Natural killer cell (primary cell): ENCODE measurements around the gene SCNN1A. TPM values are rescaled to one million over a fixed set of nuclear protein-coding genes. Genes with fewer than 3 reads are reported as not detected.

Source experiments
- ATAC-seq, 3 donors: fragments of 150-1000 bp in 2 of 3; fragments of 200-7000 bp in 1 of 3; cut with Tn5 transposase; 1 replicate in 1 of 3; 2 replicates in 2 of 3; pipeline ENCODE4 v1.10.0; 2021; ENCODE audit warnings: mild to moderate bottlenecking in 2 of 3, moderate library complexity in 2 of 3
- DNase-seq, 2 donors: peaks; one replicate each; pipeline versions ENCODE4 v3.0.0 to v3.0.0-alpha.2; 2013 to 2021; ENCODE audit warnings: mixed read lengths in 1 of 2
- H3K27ac ChIP-seq: one replicate; pipeline ENCODE4 v1.5.1; 2013; ENCODE audit warnings: mild to moderate bottlenecking, low read length
- H3K27me3 ChIP-seq: one replicate; pipeline ENCODE4 v1.6.1; 2013; ENCODE audit warnings: low read length; ENCODE audit not compliant: control insufficient read depth, insufficient read depth
- H3K36me3 ChIP-seq: one replicate; pipeline ENCODE4 v1.6.1; 2013; ENCODE audit warnings: low read length; ENCODE audit not compliant: control insufficient read depth, insufficient read depth
- H3K4me1 ChIP-seq: one replicate; pipeline ENCODE4 v1.6.1; 2013; ENCODE audit warnings: low read length; ENCODE audit not compliant: control insufficient read depth, insufficient read depth
- H3K4me3 ChIP-seq: one replicate; pipeline ENCODE4 v1.5.1; 2013; ENCODE audit warnings: low read length
- H3K9me3 ChIP-seq: one replicate; pipeline ENCODE4 v1.6.1; 2013; ENCODE audit warnings: low read length; ENCODE audit not compliant: control insufficient read depth, insufficient read depth
- H3K27ac Mint-ChIP-seq, 2 donors: one replicate each; pipeline ENCODE4 v1.8.0; 2022; ENCODE audit warnings: mild to moderate bottlenecking in 2 of 2, mixed read lengths in 2 of 2, moderate library complexity in 1 of 2
- H3K27me3 Mint-ChIP-seq, 2 donors: one replicate each; pipeline ENCODE4 v1.8.0; 2022; ENCODE audit warnings: low read depth in 2 of 2, mixed read lengths in 2 of 2
- H3K36me3 Mint-ChIP-seq: one replicate; pipeline ENCODE4 v1.8.0; 2022; ENCODE audit warnings: mixed read lengths
- H3K4me1 Mint-ChIP-seq, 2 donors: one replicate each; pipeline ENCODE4 v1.8.0; 2022; ENCODE audit warnings: mixed read lengths in 2 of 2
- H3K4me3 Mint-ChIP-seq: one replicate; pipeline ENCODE4 v1.8.0; 2022; ENCODE audit warnings: mild to moderate bottlenecking, moderate library complexity, mixed read lengths
- H3K9me3 Mint-ChIP-seq, 2 donors: one replicate each; pipeline ENCODE4 v1.8.0; 2022; ENCODE audit warnings: mixed read lengths in 2 of 2
- WGBS: methylation state at CpG from one replicate; pipeline ENCODE4 v1.1.7; 2013; ENCODE audit warnings: missing lambda C conversion rate; ENCODE audit not compliant: insufficient coverage; 5-methylcytosine and 5-hydroxymethylcytosine counted together
- intact Hi-C: fragments of 100-400 bp; cut with micrococcal nuclease; formaldehyde crosslinking; loops from one replicate; pipeline ENCODE4 v1.14.2; 2022
- total RNA-seq, 4 donors: library from RNA; stranded (reverse); fragments of 120-200 nt in 1 of 4; gene quantifications; one replicate each; pipeline versions ENCODE4 v1.2.3 to v1.2.4, GENCODE V29; 2013 to 2022
- TF ChIP-seq, protein P1 (sequence below): fragments of 200-600 bp; IDR thresholded peaks from one replicate; pipeline ENCODE4 v1.8.0; 2022; ENCODE audit warnings: antibody characterized with exemption

Gene SCNN1A
- total RNA-seq, 3 donors from 2014 or later (not counting 1 experiment from before 2014, with no cell fraction given) = 1.5 to 3.0 (median 1.5) TPM

- no peaks in the 10 kb centered on the region for H3K9me3 ChIP-seq
- TF ChIP-seq, protein P1, sequence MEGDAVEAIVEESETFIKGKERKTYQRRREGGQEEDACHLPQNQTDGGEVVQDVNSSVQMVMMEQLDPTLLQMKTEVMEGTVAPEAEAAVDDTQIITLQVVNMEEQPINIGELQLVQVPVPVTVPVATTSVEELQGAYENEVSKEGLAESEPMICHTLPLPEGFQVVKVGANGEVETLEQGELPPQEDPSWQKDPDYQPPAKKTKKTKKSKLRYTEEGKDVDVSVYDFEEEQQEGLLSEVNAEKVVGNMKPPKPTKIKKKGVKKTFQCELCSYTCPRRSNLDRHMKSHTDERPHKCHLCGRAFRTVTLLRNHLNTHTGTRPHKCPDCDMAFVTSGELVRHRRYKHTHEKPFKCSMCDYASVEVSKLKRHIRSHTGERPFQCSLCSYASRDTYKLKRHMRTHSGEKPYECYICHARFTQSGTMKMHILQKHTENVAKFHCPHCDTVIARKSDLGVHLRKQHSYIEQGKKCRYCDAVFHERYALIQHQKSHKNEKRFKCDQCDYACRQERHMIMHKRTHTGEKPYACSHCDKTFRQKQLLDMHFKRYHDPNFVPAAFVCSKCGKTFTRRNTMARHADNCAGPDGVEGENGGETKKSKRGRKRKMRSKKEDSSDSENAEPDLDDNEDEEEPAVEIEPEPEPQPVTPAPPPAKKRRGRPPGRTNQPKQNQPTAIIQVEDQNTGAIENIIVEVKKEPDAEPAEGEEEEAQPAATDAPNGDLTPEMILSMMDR = no peak
- Mint-ChIP-seq H3K4me1 (peaks cover 38 to 45% of the 10 kb centered on the region in 2 donors), H3K27ac (no peak within 1 kb of the TSS), H3K36me3 (no peaks in the 10 kb centered on the region), H3K4me3 (no peak within 1 kb of the TSS), H3K9me3 (no peaks in the 10 kb centered on the region), H3K27me3 (no peaks in the 10 kb centered on the region)
- DNase-seq (peak in 1 of 2 donors; percentile 73), ATAC-seq (peak; percentile 24 to 41 (median 28))
- H3K36me3 ChIP-seq = no peaks in the 10 kb centered on the region
- intact Hi-C loops = no loop called here
- 2% methylated on average over 21 of the region's 21 CpGs for WGBS
- H3K4me3 ChIP-seq = peak within 1 kb of the TSS; percentile 94
- H3K4me1 ChIP-seq = peaks cover 77% of the 10 kb centered on the region
- H3K27ac ChIP-seq = peak within 1 kb of the TSS; percentile 79
- no peaks in the 10 kb centered on the region for H3K27me3 ChIP-seq
These were observed 33.8 kb downstream of the SCNN1A start, which contains the start of gene TNFRSF1A for GRCh38 chr12:6341417-6342139. TSS of gene TNFRSF1A (minus strand) at chr12:6342076. CDS start at chr12:6341814, 262 bp downstream.

GRCh38 chr12:6340745-6341416, 34.5 kb downstream of the SCNN1A start:
- WGBS = 8% methylated on average over 14 of the region's 15 CpGs

DNA sequence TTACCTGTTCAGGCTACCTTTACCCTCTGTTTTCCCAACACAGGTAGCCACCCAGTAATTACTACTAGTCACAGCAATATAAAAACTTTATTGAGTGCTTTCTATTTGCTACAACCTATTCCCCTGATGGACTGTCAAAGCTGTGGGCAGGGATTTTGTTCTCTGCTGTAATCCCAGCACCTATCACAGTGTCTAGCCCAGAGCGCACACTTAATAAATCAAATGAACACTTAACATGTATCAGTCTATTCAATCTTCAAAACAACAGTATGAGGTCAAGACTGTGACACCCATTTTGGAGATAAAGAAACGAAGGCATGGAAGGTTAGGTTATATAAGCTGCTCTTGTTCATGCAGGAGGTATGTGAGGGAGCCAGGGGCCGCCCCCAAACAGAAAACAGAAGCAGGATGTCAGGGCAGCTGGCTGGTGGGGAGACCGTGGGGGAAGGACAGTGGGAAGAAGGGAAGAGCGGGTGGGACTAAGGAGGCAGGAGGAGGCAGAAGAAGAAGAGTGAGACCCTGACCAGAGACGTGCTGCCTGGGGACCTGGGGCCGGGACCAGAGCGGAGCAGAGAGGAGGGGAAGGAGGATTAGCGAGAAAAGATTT, 35.2 kb downstream of the SCNN1A start:
- Mint-ChIP-seq H3K27ac (no peak overlapping the region), H3K4me1 (peaks cover 31 to 35% of the 10 kb centered on the region in 2 donors), H3K36me3 (no peaks in the 10 kb centered on the region), H3K4me3 (no peak overlapping the region), H3K9me3 (no peaks in the 10 kb centered on the region), H3K27me3 (no peaks in the 10 kb centered on the region)
- TF ChIP-seq, protein P1 = no peak
- Histone ChIP-seq H3K4me3 (peak overlapping the region; percentile 94), H3K36me3 (no peaks in the 10 kb centered on the region), H3K4me1 (peaks cover 79% of the 10 kb centered on the region), H3K27me3 (no peaks in the 10 kb centered on the region), H3K9me3 (no peaks in the 10 kb centered on the region), H3K27ac (peak overlapping the region; percentile 79)
- intact Hi-C loops = no loop called here
- no peak for ATAC-seq
- WGBS = 11% methylated on average over 9 of the region's 9 CpGs
- peak in 1 of 2 donors; percentile 59 for DNase-seq

More at GRCh38 chr12:6340745-6341416, 34.5 kb downstream of the SCNN1A start:
- Mint-ChIP-seq H3K9me3 (no peaks in the 10 kb centered on the region), H3K36me3 (no peaks in the 10 kb centered on the region), H3K4me3 (no peak overlapping the region), H3K27me3 (no peaks in the 10 kb centered on the region), H3K4me1 (peaks cover 35 to 38% of the 10 kb centered on the region in 2 donors), H3K27ac (no peak overlapping the region)
- intact Hi-C loops = no loop called here
- no peaks in the 10 kb centered on the region for H3K9me3 ChIP-seq
- H3K4me1 ChIP-seq = peaks cover 79% of the 10 kb centered on the region
- H3K27ac ChIP-seq = peak overlapping the region; percentile 79
- H3K4me3 ChIP-seq = peak overlapping the region; percentile 94
- no peaks in the 10 kb centered on the region for H3K27me3 ChIP-seq
- ATAC-seq (no peak), DNase-seq (no peak)
- H3K36me3 ChIP-seq = no peaks in the 10 kb centered on the region
- TF ChIP-seq, protein P1 = no peak
